IMR-90 (cell line): Measurements from ENCODE around the gene RPGR. TPM values are rescaled to one million over a fixed set of nuclear protein-coding genes. Genes with fewer than 3 reads are reported as not detected.

ENCODE experiments used
- ATAC-seq: fragments of 200-7000 bp; cut with Tn5 transposase; 2 replicates; pipeline ENCODE4 v1.9.1; 2020; ENCODE audit warnings: low read depth, mild to moderate bottlenecking, moderate library complexity
- BruUV-seq: library from RNA; stranded (reverse); fragments of 400-500 nt; replicated peaks from 2 replicates; lab custom pipeline; 2021; lab: Mats Ljungman, UMichigan
- CTCF ChIA-PET: fragments of 300-600 bp; formaldehyde crosslinking; extraction: SDS; loops from one replicate; lab custom pipeline; 2021; ENCODE audit warnings: antibody characterized with exemption; lab: Yijun Ruan, JAX
- POLR2A ChIA-PET: fragments of 300-600 bp; sonication (Branson Sonifier 250); formaldehyde crosslinking; loops from one replicate; lab custom pipeline; 2022; ENCODE audit warnings: antibody characterized with exemption; ENCODE audit not compliant: unreplicated experiment; lab: Charles Lee
- DNase-seq: peaks from one replicate; pipeline ENCODE4 v3.0.0; 2013
- H2AFZ ChIP-seq: replicated peaks from 2 replicates; pipeline ENCODE3; 2013; ENCODE audit warnings: low read length, mild to moderate bottlenecking; ENCODE audit not compliant: poor library complexity
- H2AK5ac ChIP-seq: 2 replicates; pipeline ENCODE4 v1.6.1; 2013; ENCODE audit warnings: low read depth, low read length, inconsistent platforms
- H2AK9ac ChIP-seq: replicated peaks from 2 replicates; pipeline ENCODE3; 2013; ENCODE audit warnings: mild to moderate bottlenecking, low read depth, low read length, moderate library complexity; ENCODE audit not compliant: poor library complexity
- H2BK120ac ChIP-seq: 2 replicates; pipeline ENCODE4 v1.6.1; 2013; ENCODE audit warnings: low read depth, low read length, inconsistent platforms
- H2BK15ac ChIP-seq: 3 replicates; pipeline ENCODE4 v1.6.1; 2013; ENCODE audit warnings: low read depth, low read length, inconsistent platforms
- H2BK20ac ChIP-seq: 2 replicates; pipeline ENCODE4 v1.6.1; 2013; ENCODE audit warnings: low read depth, mild to moderate bottlenecking, inconsistent platforms, low read length, moderate library complexity
- H2BK5ac ChIP-seq: 2 replicates; pipeline ENCODE4 v1.6.1; 2013; ENCODE audit warnings: mild to moderate bottlenecking, low read depth, low read length, inconsistent platforms; ENCODE audit not compliant: poor library complexity, severe bottlenecking
- H3K14ac ChIP-seq: replicated peaks from 2 replicates; pipeline ENCODE4 v1.6.1; 2013; ENCODE audit warnings: low read depth, low read length, inconsistent platforms
- H3K18ac ChIP-seq: 2 replicates; pipeline ENCODE4 v1.6.1; 2013; ENCODE audit warnings: low read depth, low read length, control low read depth
- H3K23ac ChIP-seq: 2 replicates; pipeline ENCODE4 v1.6.1; 2013; ENCODE audit warnings: low read depth, low read length, inconsistent platforms
- H3K27ac ChIP-seq: 2 replicates; pipeline ENCODE4 v1.5.1; 2013; ENCODE audit warnings: mild to moderate bottlenecking, control low read depth, low read length; ENCODE audit not compliant: insufficient read depth
- H3K27me3 ChIP-seq: 2 replicates; pipeline ENCODE4 v1.6.1; 2013; ENCODE audit warnings: low read length; ENCODE audit not compliant: control insufficient read depth, insufficient read depth
- H3K36me3 ChIP-seq: 2 replicates; pipeline ENCODE4 v1.6.1; 2013; ENCODE audit warnings: low read length, mixed read lengths; ENCODE audit not compliant: control insufficient read depth, insufficient read depth
- H3K4ac ChIP-seq: 2 replicates; pipeline ENCODE4 v1.6.1; 2013; ENCODE audit warnings: low read depth, low read length, inconsistent platforms
- H3K4me1 ChIP-seq: 2 replicates; pipeline ENCODE4 v1.6.1; 2013; ENCODE audit warnings: low read length, mixed read lengths; ENCODE audit not compliant: control insufficient read depth, insufficient read depth
- H3K4me2 ChIP-seq: 2 replicates; pipeline ENCODE4 v1.6.1; 2013; ENCODE audit warnings: low read depth, mild to moderate bottlenecking, control low read depth, low read length, moderate library complexity
- H3K4me3 ChIP-seq: 2 replicates; pipeline ENCODE4 v1.5.1; 2013; ENCODE audit warnings: low read depth, mild to moderate bottlenecking, control low read depth, low read length, moderate library complexity; ENCODE audit not compliant: insufficient read depth
- H3K56ac ChIP-seq: 2 replicates; pipeline ENCODE4 v1.6.1; 2013; ENCODE audit warnings: low read length, inconsistent platforms; ENCODE audit not compliant: insufficient read depth; ENCODE audit errors: extremely low read depth
- H3K79me1 ChIP-seq, 2 experiments: 2 replicates each; pipeline ENCODE4 v1.6.1; 2013; ENCODE audit warnings: low read length in 2 of 2, inconsistent platforms in 1 of 2, low read depth in 1 of 2
- H3K9ac ChIP-seq: 2 replicates; pipeline ENCODE4 v1.6.1; 2013; ENCODE audit warnings: low read depth, low read length, control low read depth
- H3K9me1 ChIP-seq: 2 replicates; pipeline ENCODE4 v1.6.1; 2013; ENCODE audit warnings: low read length, inconsistent platforms; ENCODE audit not compliant: insufficient read depth
- H3K9me3 ChIP-seq: 2 replicates; pipeline ENCODE4 v1.6.1; 2013; ENCODE audit warnings: low read length; ENCODE audit not compliant: control insufficient read depth, insufficient read depth
- H4K20me1 ChIP-seq: 2 replicates; pipeline ENCODE4 v1.6.1; 2013; ENCODE audit warnings: low read length, inconsistent platforms; ENCODE audit not compliant: insufficient read depth
- H4K5ac ChIP-seq: 2 replicates; pipeline ENCODE4 v1.6.1; 2013; ENCODE audit warnings: mild to moderate bottlenecking, low read depth, low read length, control low read depth
- H4K8ac ChIP-seq, 2 experiments: 2 replicates each; pipeline ENCODE4 v1.6.1; 2013; ENCODE audit warnings: low read depth in 2 of 2, low read length in 2 of 2, control low read depth in 1 of 2, inconsistent platforms in 1 of 2
- H4K91ac ChIP-seq: 2 replicates; pipeline ENCODE4 v1.6.1; 2013; ENCODE audit warnings: low read depth, low read length, inconsistent platforms; ENCODE audit not compliant: insufficient read depth
- CEBPB ChIP-seq: IDR thresholded peaks from 2 replicates; pipeline ENCODE4 v1.6.1; 2012; ENCODE audit warnings: low read depth, low read length, improper control_type of control experiment
- CHD1 ChIP-seq: IDR thresholded peaks from 2 replicates; pipeline ENCODE4 v1.6.1; 2012; ENCODE audit warnings: low read depth, low read length, improper control_type of control experiment
- CTCF ChIP-seq: conservative IDR thresholded peaks from 2 replicates; pipeline ENCODE4 v1.5.1; 2012; ENCODE audit warnings: mild to moderate bottlenecking, low read depth, low read length, improper control_type of control experiment
- MAFK ChIP-seq: IDR thresholded peaks from 2 replicates; pipeline ENCODE4 v1.6.1; 2012; ENCODE audit warnings: low read depth, low read length, improper control_type of control experiment
- MAZ ChIP-seq: IDR thresholded peaks from 2 replicates; pipeline ENCODE4 v1.6.1; 2012; ENCODE audit warnings: low read depth, mild to moderate bottlenecking, low read length, improper control_type of control experiment, moderate library complexity, borderline replicate concordance
- RAD21 ChIP-seq: IDR thresholded peaks from 2 replicates; pipeline ENCODE4 v1.6.1; 2012; ENCODE audit warnings: low read length, improper control_type of control experiment
- dilution Hi-C: fragments of 300-500 bp; cut with HindIII; formaldehyde crosslinking; loops from one replicate; pipeline ENCODE4 v1.14.3; 2018; ENCODE audit warnings: low sequenced_read_pairs; ENCODE audit not compliant: unreplicated experiment
- in situ Hi-C: fragments of 300-500 bp; cut with MboI; formaldehyde crosslinking; loops from 3 replicates; pipeline ENCODE4 v1.14.3; 2019; ENCODE audit warnings: low sequenced_read_pairs, inconsistent platforms, mixed read lengths
- intact Hi-C: fragments of 100-400 bp; cut with micrococcal nuclease; formaldehyde crosslinking; loops from 2 replicates; pipeline ENCODE4 v1.10.0; 2022
- polyA plus RNA-seq, 3 experiments: library from polyadenylated mRNA; depleted of rRNA; stranded (reverse); fragments of >200 nt; gene quantifications; 2 replicates each; pipeline ENCODE4 v1.2.3, GENCODE V29; 2012; ENCODE audit warnings: low replicate concordance in 1 of 3
- total RNA-seq: library from RNA; depleted of rRNA; stranded (reverse); fragments of >200 nt; gene quantifications from 2 replicates; pipeline ENCODE4 v1.2.3, GENCODE V29; 2012

RPGR gene
- total and polyA plus RNA-seq, 2 of the 4 experiments (the other 2 are of a cell fraction), result 2.2 to 3.8 TPM

- no peak overlapping the region for H2AFZ ChIP-seq
- intact Hi-C loops (no loop called here), in situ Hi-C loops (no loop called here), dilution Hi-C loops (no loop called here)
- no peak overlapping the region for H3K23ac ChIP-seq
- no peak overlapping the region for H2BK20ac ChIP-seq
- BruUV-seq, result no TSS peak
- no peak overlapping the region for H4K5ac ChIP-seq
- no peak overlapping the region for H2AK5ac ChIP-seq
- H3K18ac ChIP-seq, result no peak overlapping the region
- no peak overlapping the region for H4K8ac ChIP-seq
- H3K79me1 ChIP-seq, result no peaks in the 10 kb centered on the region
- H3K36me3 ChIP-seq, result no peaks in the 10 kb centered on the region
- no peak overlapping the region for H3K4ac ChIP-seq
- no peak overlapping the region for H3K4me2 ChIP-seq
- H3K27me3 ChIP-seq, result peaks cover 9% of the 10 kb centered on the region
- H3K14ac ChIP-seq, result no peak overlapping the region
- H3K27ac ChIP-seq, result no peak overlapping the region
- no peak overlapping the region for H2AK9ac ChIP-seq
- H3K4me3 ChIP-seq, result no peak overlapping the region
- H3K9me1 ChIP-seq, result no peaks in the 10 kb centered on the region
- DNase-seq, result no peak
- no peak for ATAC-seq
- no peaks in the 10 kb centered on the region for H4K20me1 ChIP-seq
- H3K4me1 ChIP-seq, result no peaks in the 10 kb centered on the region
- no peak overlapping the region for H2BK15ac ChIP-seq
- TF ChIP-seq RAD21 (no peak), CEBPB (no peak), CHD1 (no peak), CTCF (0 out of 2 replicates have a peak, but pooled peaks have one; percentile 13), MAFK (no peak), MAZ (no peak)
- H3K9ac ChIP-seq, result no peak overlapping the region
- H3K9me3 ChIP-seq, result no peaks in the 10 kb centered on the region
- no peak overlapping the region for H4K91ac ChIP-seq
- POLR2A ChIA-PET, result no interaction called here
- CTCF ChIA-PET, result interaction anchor here (0.6 to 1.3 kb wide), 2 partner anchors 19 to 122 kb away, joined by 3 to 8 read pairs; no protein-coding TSS in a partner anchor
- no peak overlapping the region for H3K56ac ChIP-seq
- H2BK120ac ChIP-seq, result no peak overlapping the region
- no peak overlapping the region for H2BK5ac ChIP-seq
Observed at GRCh38 chrX:38335382-38335781, 8.1 kb upstream of the RPGR start.
